Type B pancreatic cell (in vitro differentiated cells): ENCODE results near the gene CNTRL. TPM values are rescaled to one million over a fixed set of nuclear protein-coding genes. Genes with fewer than 3 reads are reported as not detected.

ENCODE experiments used
- DNase-seq: peaks from one replicate; pipeline ENCODE4 v3.0.0; 2021; ENCODE audit warnings: mixed read lengths; ENCODE audit not compliant: unreplicated experiment; ENCODE audit errors: extremely low spot score
- H3K27ac Mint-ChIP-seq: 2 replicates; pipeline ENCODE4 v1.8.0; 2021; ENCODE audit warnings: mild to moderate bottlenecking, mixed read lengths
- H3K27me3 Mint-ChIP-seq: 2 replicates; pipeline ENCODE4 v1.8.0; 2021; ENCODE audit warnings: mixed read lengths
- H3K36me3 Mint-ChIP-seq: 2 replicates; pipeline ENCODE4 v1.8.0; 2021; ENCODE audit warnings: mixed read lengths
- H3K4me1 Mint-ChIP-seq: one replicate; pipeline ENCODE4 v1.8.0; 2021; ENCODE audit warnings: mixed read lengths; ENCODE audit not compliant: unreplicated experiment
- H3K4me3 Mint-ChIP-seq: 2 replicates; pipeline ENCODE4 v1.8.0; 2021; ENCODE audit warnings: mild to moderate bottlenecking, mixed read lengths
- H3K9me3 Mint-ChIP-seq: 2 replicates; pipeline ENCODE4 v1.8.0; 2021; ENCODE audit warnings: mixed read lengths
- CTCF ChIP-seq: fragments of 200-600 bp; sonication (generic); conservative IDR thresholded peaks from 2 replicates; pipeline ENCODE4 v1.5.0; 2021; ENCODE audit warnings: antibody characterized with exemption, mild to moderate bottlenecking
- total RNA-seq: library from RNA; stranded (reverse); gene quantifications from 2 replicates; pipeline ENCODE4 v1.2.1, GENCODE V29; 2021; ENCODE audit warnings: low replicate concordance

CNTRL gene
- total RNA-seq, 1 donor from 2014 or later = 20.9 TPM

- Mint-ChIP-seq H3K9me3 (no peaks in the 10 kb centered on the region), H3K27ac (peak overlapping the region; percentile 48), H3K36me3 (no peaks in the 10 kb centered on the region), H3K4me1 (peaks cover 47% of the 10 kb centered on the region), H3K4me3 (peak overlapping the region; percentile 96), H3K27me3 (no peaks in the 10 kb centered on the region)
- no peak for TF ChIP-seq CTCF
- no peak for DNase-seq
Observed at GRCh38 chr9:121198512-121199042, 123.8 kb downstream of the CNTRL start.

- Mint-ChIP-seq H3K4me3 (peak overlapping the region; percentile 96), H3K36me3 (no peaks in the 10 kb centered on the region), H3K9me3 (no peaks in the 10 kb centered on the region), H3K27ac (peak overlapping the region; percentile 89), H3K27me3 (no peaks in the 10 kb centered on the region), H3K4me1 (peaks cover 36% of the 10 kb centered on the region)
- DNase-seq = no peak
- TF ChIP-seq CTCF = no peak
Observed at GRCh38 chr9:121199921-121200320, 125.2 kb downstream of the CNTRL start.

- DNase-seq = no peak
- H3K4me1 Mint-ChIP-seq = peaks cover 32% of the 10 kb centered on the region
- H3K36me3 Mint-ChIP-seq = no peaks in the 10 kb centered on the region
- H3K27me3 Mint-ChIP-seq = no peaks in the 10 kb centered on the region
- no peaks in the 10 kb centered on the region for H3K9me3 Mint-ChIP-seq
- peak overlapping the region; percentile 89 for H3K27ac Mint-ChIP-seq
- peak overlapping the region; percentile 96 for H3K4me3 Mint-ChIP-seq
- TF ChIP-seq CTCF = no peak
Observed at GRCh38 chr9:121200356-121200755, 125.6 kb downstream of the CNTRL start.

GRCh38 chr9:121201045-121201737, 126.4 kb downstream of the CNTRL start:
- no peak for TF ChIP-seq CTCF
- peak; percentile 76 for DNase-seq
- Mint-ChIP-seq H3K9me3 (no peaks in the 10 kb centered on the region), H3K4me1 (peaks cover 28% of the 10 kb centered on the region), H3K36me3 (no peaks in the 10 kb centered on the region), H3K4me3 (peak overlapping the region; percentile 96), H3K27ac (peak overlapping the region; percentile 89), H3K27me3 (no peaks in the 10 kb centered on the region)

GRCh38 chr9:121201738-121202533, 127.2 kb downstream of the CNTRL start, which contains the start of gene RAB14:
Gene RAB14, minus strand, starts transcription at chr9:121201869. Its CDS starts 8,457 bp downstream, at chr9:121193412.
- peak; percentile 100 for DNase-seq
- Mint-ChIP-seq H3K9me3 (no peaks in the 10 kb centered on the region), H3K27me3 (no peaks in the 10 kb centered on the region), H3K4me1 (peaks cover 25% of the 10 kb centered on the region), H3K4me3 (peak within 1 kb of the TSS; percentile 96), H3K36me3 (no peaks in the 10 kb centered on the region), H3K27ac (peak within 1 kb of the TSS; percentile 89)
- peak; percentile 77 for TF ChIP-seq CTCF
